ENCODE measurements around the gene BPIFB4. TPM values are rescaled to one million over a fixed set of nuclear protein-coding genes. Genes with fewer than 3 reads are reported as not detected.

Gene BPIFB4
- total and polyA plus RNA-seq, 2 donors (not counting 1 experiment from before 2014, with no cell fraction given): not detected

GRCh38 chr20:33061658-33062028 is 17.8 kb upstream of the BPIFB4 start:
- Histone ChIP-seq H3K27ac (ENCODE audit: insufficient read depth, low read length) (no peak overlapping the region), H3K4me1 (ENCODE audit: control insufficient read depth, extremely low read depth, insufficient read depth, low read length) (no peaks in the 10 kb centered on the region), H3K27me3 (ENCODE audit: control insufficient read depth, insufficient read depth, low read length) (no peaks in the 10 kb centered on the region), H3K79me2 (ENCODE audit: control insufficient read depth, insufficient read depth, low read length) (no peaks in the 10 kb centered on the region), H3K36me3 (ENCODE audit: control insufficient read depth, insufficient read depth, low read length) (no peaks in the 10 kb centered on the region), H3K9ac (ENCODE audit: insufficient read depth, low read length) (no peak overlapping the region), H3K4me3 (replicated peaks in 1 of 4; ENCODE audit: control extremely low read depth in 1 of 4, insufficient read depth in 1 of 4, low read depth in 3 of 4, low read length in 4 of 4) (no peak overlapping the region), H3K4me2 (ENCODE audit: extremely low read depth, insufficient read depth, low read length) (no peak overlapping the region), H4K20me1 (ENCODE audit: control insufficient read depth, extremely low read depth, insufficient read depth, low read length) (no peaks in the 10 kb centered on the region), H2AFZ (ENCODE audit: low read length) (no peak overlapping the region), H3K9me3 (ENCODE audit: control insufficient read depth, insufficient read depth, low read depth, low read length) (no peaks in the 10 kb centered on the region)
- no peak for DNase-seq (ENCODE audit: low read depth in 2 of 2)
- TF ChIP-seq EZH2 (IDR thresholded peaks at IDR 0.05; ENCODE audit: low read length, missing control alignments) (no peak), CTCF (conservative IDR thresholded peaks at IDR 0.05 in 1 of 2, IDR thresholded peaks at IDR 0.05 in 1 of 2; ENCODE audit: low read depth in 1 of 2, low read length in 2 of 2) (no peak)

- no peaks in the 10 kb centered on the region for H4K20me1 ChIP-seq (ENCODE audit: control insufficient read depth, extremely low read depth, insufficient read depth, low read length)
- H3K27ac ChIP-seq (ENCODE audit: insufficient read depth, low read length): no peak overlapping the region
- no peaks in the 10 kb centered on the region for H3K79me2 ChIP-seq (ENCODE audit: control insufficient read depth, insufficient read depth, low read length)
- H3K4me3 ChIP-seq (replicated peaks in 1 of 4; ENCODE audit: control extremely low read depth in 1 of 4, insufficient read depth in 1 of 4, low read depth in 3 of 4, low read length in 4 of 4): no peak overlapping the region
- no peak for TF ChIP-seq CTCF (conservative IDR thresholded peaks at IDR 0.05 in 1 of 2, IDR thresholded peaks at IDR 0.05 in 1 of 2; ENCODE audit: low read depth in 1 of 2, low read length in 2 of 2)
- no peak for TF ChIP-seq EZH2 (IDR thresholded peaks at IDR 0.05; ENCODE audit: low read length, missing control alignments)
- DNase-seq (ENCODE audit: low read depth in 2 of 2): no peak
- no peaks in the 10 kb centered on the region for H3K36me3 ChIP-seq (ENCODE audit: control insufficient read depth, insufficient read depth, low read length)
- H3K9ac ChIP-seq (ENCODE audit: insufficient read depth, low read length): no peak overlapping the region
- H3K27me3 ChIP-seq (ENCODE audit: control insufficient read depth, insufficient read depth, low read length): no peaks in the 10 kb centered on the region
- H3K9me3 ChIP-seq (ENCODE audit: control insufficient read depth, insufficient read depth, low read depth, low read length): no peaks in the 10 kb centered on the region
- H3K4me1 ChIP-seq (ENCODE audit: control insufficient read depth, extremely low read depth, insufficient read depth, low read length): no peaks in the 10 kb centered on the region
- H2AFZ ChIP-seq (ENCODE audit: low read length): no peak overlapping the region
- no peak overlapping the region for H3K4me2 ChIP-seq (ENCODE audit: extremely low read depth, insufficient read depth, low read length)
Measured at GRCh38 chr20:33062105-33062824, 17.2 kb upstream of the BPIFB4 start.

GRCh38 chr20:33062825-33063149 is 16.7 kb upstream of the BPIFB4 start:
- H3K27ac ChIP-seq (ENCODE audit: insufficient read depth, low read length): no peak overlapping the region
- H3K4me3 ChIP-seq (replicated peaks in 1 of 4; ENCODE audit: control extremely low read depth in 1 of 4, insufficient read depth in 1 of 4, low read depth in 3 of 4, low read length in 4 of 4): no peak overlapping the region
- no peak overlapping the region for H2AFZ ChIP-seq (ENCODE audit: low read length)
- no peak overlapping the region for H3K4me2 ChIP-seq (ENCODE audit: extremely low read depth, insufficient read depth, low read length)
- H3K9me3 ChIP-seq (ENCODE audit: control insufficient read depth, insufficient read depth, low read depth, low read length): no peaks in the 10 kb centered on the region
- no peaks in the 10 kb centered on the region for H3K27me3 ChIP-seq (ENCODE audit: control insufficient read depth, insufficient read depth, low read length)
- H3K79me2 ChIP-seq (ENCODE audit: control insufficient read depth, insufficient read depth, low read length): no peaks in the 10 kb centered on the region
- no peaks in the 10 kb centered on the region for H3K4me1 ChIP-seq (ENCODE audit: control insufficient read depth, extremely low read depth, insufficient read depth, low read length)
- no peaks in the 10 kb centered on the region for H3K36me3 ChIP-seq (ENCODE audit: control insufficient read depth, insufficient read depth, low read length)
- H3K9ac ChIP-seq (ENCODE audit: insufficient read depth, low read length): no peak overlapping the region
- DNase-seq (ENCODE audit: low read depth in 2 of 2): no peak
- TF ChIP-seq EZH2 (IDR thresholded peaks at IDR 0.05; ENCODE audit: low read length, missing control alignments) (no peak), CTCF (conservative IDR thresholded peaks at IDR 0.05 in 1 of 2, IDR thresholded peaks at IDR 0.05 in 1 of 2; ENCODE audit: low read depth in 1 of 2, low read length in 2 of 2) (no peak)
- H4K20me1 ChIP-seq (ENCODE audit: control insufficient read depth, extremely low read depth, insufficient read depth, low read length): no peaks in the 10 kb centered on the region

All from fibroblast of lung (primary cell).